Fibroblast of mammary gland (primary cell): ENCODE data around the gene TRIOBP.

Source experiments
- DNase-seq: peaks from one replicate; pipeline ENCODE4 v3.0.0-alpha.2; 2010; ENCODE audit warnings: low read depth
- H3K4me3 ChIP-seq: 2 replicates; pipeline ENCODE4 v1.5.1; 2011; ENCODE audit warnings: low read depth, mild to moderate bottlenecking, low read length, moderate library complexity; ENCODE audit not compliant: control insufficient read depth
- CTCF ChIP-seq: conservative IDR thresholded peaks from 2 replicates; pipeline ENCODE4 v1.5.1; 2011; ENCODE audit warnings: low read depth, low read length, inconsistent platforms; ENCODE audit not compliant: control insufficient read depth, insufficient read depth

Gene TRIOBP

DNA sequence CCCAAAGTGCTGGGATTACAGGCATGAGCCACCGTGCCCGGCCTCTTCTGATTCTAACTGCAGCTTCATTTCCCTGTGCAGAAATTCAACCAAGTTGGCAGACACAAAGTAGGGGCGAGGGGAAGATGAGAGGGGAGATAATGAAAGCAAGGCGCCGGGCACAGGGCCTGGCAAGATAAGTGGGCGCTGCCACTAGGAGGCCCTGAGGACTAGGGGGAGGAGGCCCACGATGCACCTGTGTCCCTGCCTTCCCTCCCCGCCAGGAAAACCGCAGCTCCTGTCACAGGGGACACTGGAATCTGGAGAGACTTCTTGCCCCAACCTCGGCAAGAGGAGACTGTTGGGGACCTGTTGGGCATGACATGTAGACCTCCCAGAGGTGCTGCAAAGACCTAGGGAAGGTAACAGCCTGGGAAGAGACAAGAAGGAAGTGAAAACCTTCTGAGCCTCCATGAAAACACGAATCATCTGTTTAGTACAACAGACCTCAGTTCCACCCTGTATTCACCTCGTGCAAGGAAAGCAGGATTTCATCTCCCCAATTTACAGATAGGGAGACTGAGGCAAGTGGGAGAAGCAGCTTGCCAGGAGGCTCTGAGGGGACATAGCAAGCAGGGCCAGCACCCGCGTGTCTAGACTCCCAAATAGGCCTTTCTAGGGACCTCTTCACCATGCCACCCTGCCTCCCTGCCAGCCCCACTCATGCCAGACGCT lies 24.5 kb upstream of the TRIOBP start:
- no peak for DNase-seq
- no peak for TF ChIP-seq CTCF
- H3K4me3 ChIP-seq, result no peak overlapping the region

DNA sequence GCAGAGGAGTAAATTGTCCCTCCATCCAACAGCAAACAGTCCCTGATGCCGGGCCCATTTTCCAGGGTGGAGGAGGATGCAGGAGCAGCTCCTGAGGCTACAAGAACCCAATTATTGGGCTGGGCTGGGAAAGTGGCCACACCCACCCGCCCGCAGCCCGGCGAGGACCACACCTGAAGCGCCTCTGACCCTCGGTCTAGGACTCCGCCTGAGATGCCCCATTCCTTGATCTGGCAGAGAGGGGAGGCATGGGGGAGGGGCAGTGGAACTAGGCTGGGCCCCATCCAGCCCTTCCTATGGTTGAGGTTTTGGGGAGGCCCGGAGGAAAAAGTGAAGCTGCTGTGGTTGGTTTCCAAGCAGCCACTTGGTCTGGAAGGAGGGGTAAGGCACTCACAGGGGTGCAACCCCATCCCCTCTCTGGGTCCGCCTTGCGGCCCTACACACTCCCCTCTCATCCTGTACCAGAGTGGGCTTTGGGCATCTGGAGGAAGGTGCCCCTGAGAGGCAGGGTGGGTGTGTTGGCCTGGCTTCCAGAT lies 23.9 kb upstream of the TRIOBP start:
- no peak for TF ChIP-seq CTCF
- no peak for DNase-seq
- H3K4me3 ChIP-seq, result no peak overlapping the region

- no peak for DNase-seq
- H3K4me3 ChIP-seq, result no peak overlapping the region
- no peak for TF ChIP-seq CTCF
These were observed 22.6 kb upstream of the TRIOBP start for GRCh38 chr22:37674248-37674647.

DNA sequence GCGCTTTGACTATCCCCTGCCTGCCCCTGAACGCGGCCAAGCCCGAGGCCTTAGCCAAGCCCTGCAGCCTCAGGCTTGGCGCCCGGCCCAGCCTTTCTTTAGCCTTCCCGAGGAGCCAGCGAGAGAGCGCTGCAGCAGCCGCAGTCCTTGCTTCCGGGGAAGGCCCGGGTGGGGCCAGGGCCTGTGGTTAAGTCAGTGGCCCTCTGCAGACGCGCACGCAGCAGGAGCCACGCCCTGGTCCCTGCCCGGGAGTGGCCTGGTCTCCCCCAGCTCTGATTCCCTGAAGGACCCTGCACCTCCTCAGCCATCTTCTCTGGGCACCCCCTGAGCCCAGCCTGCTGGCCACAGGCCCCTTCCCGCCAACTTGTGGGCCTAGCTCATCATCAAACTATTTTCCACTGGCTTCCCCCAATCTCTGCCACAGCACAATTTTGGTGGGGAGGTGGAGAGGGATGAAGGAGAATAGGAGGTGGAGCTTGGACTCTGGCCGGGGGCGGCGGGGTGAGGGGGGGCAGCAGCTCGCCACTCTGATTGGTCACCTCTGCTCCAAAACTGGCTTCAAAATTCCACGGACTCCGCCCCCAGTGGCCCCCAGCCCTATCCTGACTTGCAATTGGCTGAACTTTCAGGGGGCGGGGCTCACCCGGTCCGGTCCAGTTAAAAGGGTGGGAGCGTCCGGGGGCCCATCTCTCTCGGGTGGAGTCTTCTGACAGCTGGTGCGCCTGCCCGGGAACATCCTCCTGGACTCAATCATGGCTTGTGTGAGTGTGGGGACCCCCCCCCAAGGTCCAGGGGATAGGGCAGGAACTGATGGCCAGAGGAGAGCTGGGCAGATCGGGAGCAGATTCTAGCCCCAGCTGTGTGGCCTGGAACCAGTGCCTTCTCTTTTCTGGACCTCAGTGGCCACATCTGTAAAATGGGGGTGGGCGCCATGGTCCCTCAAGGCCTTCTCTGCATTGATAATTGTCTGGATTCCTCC lies 21.6 kb upstream of the TRIOBP start, which contains the start of gene LGALS1:
Gene LGALS1 (plus strand): TSS at position 686 of the 979 bp plus-strand sequence. CDS start 67 bp downstream, at position 753.
- H3K4me3 ChIP-seq, result peak within 1 kb of the TSS; percentile 99
- DNase-seq, result peak; percentile 97
- peak; percentile 5 for TF ChIP-seq CTCF

GRCh38 chr22:37675930-37676735 lies 20.7 kb upstream of the TRIOBP start:
- H3K4me3 ChIP-seq, result peak overlapping the region; percentile 99
- peak; percentile 37 for DNase-seq
- TF ChIP-seq CTCF, result no peak
